Effector memory CD4-positive, alpha-beta T cell (primary cell): Measurements from ENCODE around the gene MYBPC2.
A peak's percentile ranks its signal among the peaks of the same experiment; 100 is the strongest.
"Not testable (repeated sequence)": the region's sequence is repeated elsewhere in the genome, so short reads cannot be mapped to it uniquely, and the experiment has no call there.

Source experiments
- DNase-seq, 3 donors: peaks; one replicate each; pipeline ENCODE4 v3.0.0-alpha.2; 2020
- H3K27ac ChIP-seq: 2 replicates; pipeline ENCODE4 v1.7.0; 2013; ENCODE audit warnings: mild to moderate bottlenecking, low read length, moderate library complexity; ENCODE audit not compliant: insufficient read depth, poor library complexity, severe bottlenecking
- H3K27me3 ChIP-seq: replicated peaks from 2 replicates; pipeline ENCODE4 v1.7.0; 2013; ENCODE audit warnings: mild to moderate bottlenecking, low read length; ENCODE audit not compliant: insufficient read depth, control insufficient read depth, poor library complexity, severe bottlenecking
- H3K36me3 ChIP-seq: 2 replicates; pipeline ENCODE4 v1.7.0; 2013; ENCODE audit warnings: mild to moderate bottlenecking, low read length, moderate library complexity; ENCODE audit not compliant: control insufficient read depth, insufficient read depth
- H3K4me1 ChIP-seq: 2 replicates; pipeline ENCODE4 v1.7.0; 2013; ENCODE audit warnings: low read length, mild to moderate bottlenecking; ENCODE audit not compliant: control insufficient read depth, insufficient read depth, poor library complexity, severe bottlenecking
- H3K4me3 ChIP-seq: 2 replicates; pipeline ENCODE4 v1.7.0; 2013; ENCODE audit warnings: low read length, low read depth, mild to moderate bottlenecking; ENCODE audit not compliant: insufficient read depth, poor library complexity, severe bottlenecking
- H3K9me3 ChIP-seq: 2 replicates; pipeline ENCODE4 v1.7.0; 2013; ENCODE audit warnings: mild to moderate bottlenecking, low read length, moderate library complexity; ENCODE audit not compliant: control insufficient read depth

The MYBPC2 gene

GRCh38 chr19:50467566-50467965 lies 34.9 kb downstream of the MYBPC2 start:
- Histone ChIP-seq H3K4me3 (no peak overlapping the region), H3K4me1 (no peaks in the 10 kb centered on the region), H3K27ac (no peak overlapping the region), H3K9me3 (no peaks in the 10 kb centered on the region), H3K27me3 (no peaks in the 10 kb centered on the region), H3K36me3 (no peaks in the 10 kb centered on the region)
- DNase-seq: no peak

GRCh38 chr19:50468818-50469217 lies 36.1 kb downstream of the MYBPC2 start:
- Histone ChIP-seq H3K4me1 (no peaks in the 10 kb centered on the region), H3K9me3 (no peaks in the 10 kb centered on the region), H3K36me3 (no peaks in the 10 kb centered on the region), H3K27me3 (no peaks in the 10 kb centered on the region), H3K27ac (no peak overlapping the region), H3K4me3 (no peak overlapping the region)
- DNase-seq: no peak

GRCh38 chr19:50473336-50473735 lies 40.6 kb downstream of the MYBPC2 start:
- not testable (repeated sequence) for H3K36me3 ChIP-seq, DNase-seq, H3K9me3 ChIP-seq, H3K27ac ChIP-seq, H3K4me3 ChIP-seq, H3K27me3 ChIP-seq
- H3K4me1 ChIP-seq: peaks cover 14% of the 10 kb centered on the region

GRCh38 chr19:50475101-50475568 lies 42.4 kb downstream of the MYBPC2 start:
- H3K36me3 ChIP-seq: peaks cover 11% of the 10 kb centered on the region
- H3K27ac ChIP-seq: no peak overlapping the region
- no peaks in the 10 kb centered on the region for H3K27me3 ChIP-seq
- no peak for DNase-seq
- no peaks in the 10 kb centered on the region for H3K9me3 ChIP-seq
- H3K4me1 ChIP-seq: peaks cover 14% of the 10 kb centered on the region
- H3K4me3 ChIP-seq: no peak overlapping the region

GRCh38 chr19:50475736-50476223 lies 43.1 kb downstream of the MYBPC2 start:
- Histone ChIP-seq H3K27me3 (no peaks in the 10 kb centered on the region), H3K27ac (no peak overlapping the region), H3K4me3 (no peak overlapping the region), H3K36me3 (peaks cover 18% of the 10 kb centered on the region), H3K4me1 (peaks cover 14% of the 10 kb centered on the region), H3K9me3 (no peaks in the 10 kb centered on the region)
- no peak for DNase-seq

- Histone ChIP-seq H3K36me3 (peaks cover 24% of the 10 kb centered on the region), H3K27me3 (no peaks in the 10 kb centered on the region), H3K4me3 (peak within 1 kb of the TSS; percentile 76), H3K27ac (peak within 1 kb of the TSS; percentile 78), H3K9me3 (no peaks in the 10 kb centered on the region), H3K4me1 (peaks cover 14% of the 10 kb centered on the region)
- DNase-seq: peak; percentile 88 to 90 (median 89)
These were observed 43.7 kb downstream of the MYBPC2 start, which contains the start of the genes EMC10 and GARIN5A for GRCh38 chr19:50476224-50476906. Gene EMC10, plus strand, starts transcription at chr19:50476507. Its CDS starts 38 bp downstream, at chr19:50476545. Gene GARIN5A, minus strand, starts transcription at chr19:50476848. Its CDS starts 460 bp downstream, at chr19:50476388.

- no peak for DNase-seq
- H3K4me3 ChIP-seq: peak overlapping the region; percentile 76
- H3K27me3 ChIP-seq: no peaks in the 10 kb centered on the region
- peaks cover 29% of the 10 kb centered on the region for H3K36me3 ChIP-seq
- no peaks in the 10 kb centered on the region for H3K9me3 ChIP-seq
- H3K27ac ChIP-seq: peak overlapping the region; percentile 78
- H3K4me1 ChIP-seq: peaks cover 14% of the 10 kb centered on the region
These were observed 44.2 kb downstream of the MYBPC2 start for GRCh38 chr19:50476907-50477238.

- H3K27me3 ChIP-seq: no peaks in the 10 kb centered on the region
- H3K4me1 ChIP-seq: peaks cover 14% of the 10 kb centered on the region
- no peak overlapping the region for H3K4me3 ChIP-seq
- H3K27ac ChIP-seq: no peak overlapping the region
- H3K36me3 ChIP-seq: peaks cover 38% of the 10 kb centered on the region
- no peak for DNase-seq
- no peaks in the 10 kb centered on the region for H3K9me3 ChIP-seq
These were observed 45.2 kb downstream of the MYBPC2 start for GRCh38 chr19:50477751-50478515.

GRCh38 chr19:50478901-50479715 lies 46.4 kb downstream of the MYBPC2 start:
- H3K36me3 ChIP-seq: peaks cover 38% of the 10 kb centered on the region
- H3K4me1 ChIP-seq: peaks cover 14% of the 10 kb centered on the region
- no peak overlapping the region for H3K27ac ChIP-seq
- no peaks in the 10 kb centered on the region for H3K27me3 ChIP-seq
- no peak overlapping the region for H3K4me3 ChIP-seq
- no peak for DNase-seq
- H3K9me3 ChIP-seq: no peaks in the 10 kb centered on the region
